Measurements from ENCODE around the gene TRDN. TPM values are rescaled to one million over a fixed set of nuclear protein-coding genes. Genes with fewer than 3 reads are reported as not detected.

TRDN gene
- total RNA-seq, 1 donor from 2014 or later, result not detected

DNA sequence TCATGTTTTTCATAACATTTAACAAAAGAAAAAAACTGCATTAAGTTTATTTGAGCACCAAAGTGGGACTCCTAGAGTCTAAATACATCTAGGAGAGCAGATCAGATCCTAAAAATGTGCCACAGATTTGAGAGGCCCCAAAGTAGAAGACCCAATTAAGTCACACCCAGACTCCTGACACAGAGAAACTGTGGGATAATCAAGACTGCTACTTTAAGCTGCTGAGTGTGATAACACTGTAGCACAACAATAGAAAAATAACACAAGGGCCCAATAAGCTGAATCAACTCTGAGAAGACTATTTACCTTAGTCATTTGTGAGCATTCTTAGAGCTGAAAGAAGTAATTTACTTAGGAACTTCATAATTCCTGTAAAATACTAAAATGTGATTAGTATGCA is 26.0 kb downstream of the TRDN start:
- TF ChIP-seq, protein P1, sequence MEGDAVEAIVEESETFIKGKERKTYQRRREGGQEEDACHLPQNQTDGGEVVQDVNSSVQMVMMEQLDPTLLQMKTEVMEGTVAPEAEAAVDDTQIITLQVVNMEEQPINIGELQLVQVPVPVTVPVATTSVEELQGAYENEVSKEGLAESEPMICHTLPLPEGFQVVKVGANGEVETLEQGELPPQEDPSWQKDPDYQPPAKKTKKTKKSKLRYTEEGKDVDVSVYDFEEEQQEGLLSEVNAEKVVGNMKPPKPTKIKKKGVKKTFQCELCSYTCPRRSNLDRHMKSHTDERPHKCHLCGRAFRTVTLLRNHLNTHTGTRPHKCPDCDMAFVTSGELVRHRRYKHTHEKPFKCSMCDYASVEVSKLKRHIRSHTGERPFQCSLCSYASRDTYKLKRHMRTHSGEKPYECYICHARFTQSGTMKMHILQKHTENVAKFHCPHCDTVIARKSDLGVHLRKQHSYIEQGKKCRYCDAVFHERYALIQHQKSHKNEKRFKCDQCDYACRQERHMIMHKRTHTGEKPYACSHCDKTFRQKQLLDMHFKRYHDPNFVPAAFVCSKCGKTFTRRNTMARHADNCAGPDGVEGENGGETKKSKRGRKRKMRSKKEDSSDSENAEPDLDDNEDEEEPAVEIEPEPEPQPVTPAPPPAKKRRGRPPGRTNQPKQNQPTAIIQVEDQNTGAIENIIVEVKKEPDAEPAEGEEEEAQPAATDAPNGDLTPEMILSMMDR (IDR thresholded peaks at IDR 0.05; ENCODE audit: insufficient read depth, low read length, poor library complexity, severe bottlenecking), result no peak
- no peak for DNase-seq (ENCODE audit: low read depth)
- no peaks in the 10 kb centered on the region for H3K36me3 ChIP-seq (ENCODE audit: control insufficient read depth, insufficient read depth, low read length)

DNA sequence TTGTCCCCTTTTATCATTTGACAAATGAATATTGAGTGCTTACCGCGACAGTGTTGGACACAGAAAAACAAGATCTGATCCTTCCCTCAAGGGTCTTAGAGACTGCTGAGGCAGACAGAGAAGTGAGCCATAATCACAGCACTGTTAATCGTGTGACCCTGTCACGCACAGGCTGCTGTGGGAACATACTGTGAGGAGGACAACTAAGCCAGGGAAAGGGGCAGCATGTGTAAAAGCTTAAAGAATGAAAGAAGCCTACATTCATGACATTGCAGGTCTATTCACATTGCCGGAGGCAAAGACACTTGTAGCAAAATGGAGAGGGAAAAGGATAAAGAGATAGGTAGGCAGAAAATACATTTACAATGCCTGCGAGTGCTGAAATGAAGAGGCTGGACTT is 32.7 kb downstream of the TRDN start:
- no peak for DNase-seq (ENCODE audit: low read depth)
- no peaks in the 10 kb centered on the region for H3K36me3 ChIP-seq (ENCODE audit: control insufficient read depth, insufficient read depth, low read length)
- TF ChIP-seq, protein P1 (IDR thresholded peaks at IDR 0.05; ENCODE audit: insufficient read depth, low read length, poor library complexity, severe bottlenecking), result no peak
- no peak overlapping the region for H3K4me3 ChIP-seq (ENCODE audit: low read depth, low read length)
- H3K27me3 ChIP-seq (ENCODE audit: control insufficient read depth, insufficient read depth, low read length), result no peaks in the 10 kb centered on the region

More for the DNA sequence above, 26.0 kb downstream of the TRDN start:
- Histone ChIP-seq H3K27me3 (ENCODE audit: control insufficient read depth, insufficient read depth, low read length) (no peaks in the 10 kb centered on the region), H3K4me3 (ENCODE audit: low read depth, low read length) (no peak overlapping the region)

DNA sequence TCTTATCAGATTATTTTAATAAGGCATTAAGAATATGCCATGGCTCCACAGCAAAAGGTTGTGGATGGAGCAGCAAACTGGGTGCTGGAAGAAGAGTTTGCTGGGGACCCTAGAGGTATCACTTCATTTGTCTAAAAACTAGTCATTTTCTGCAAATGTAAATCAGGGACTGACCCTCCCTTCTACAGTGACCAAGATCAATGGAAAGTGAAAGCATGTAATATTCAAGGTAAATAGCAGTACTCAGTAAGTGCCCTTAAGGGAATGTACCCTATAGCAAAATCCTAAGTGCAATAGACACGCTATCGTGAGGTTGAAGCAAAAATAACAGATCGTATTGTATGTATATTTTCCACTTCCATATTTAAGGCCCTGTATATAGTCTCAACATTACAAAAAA is 38.7 kb downstream of the TRDN start:
- Histone ChIP-seq H3K36me3 (ENCODE audit: control insufficient read depth, insufficient read depth, low read length) (no peaks in the 10 kb centered on the region), H3K27me3 (ENCODE audit: control insufficient read depth, insufficient read depth, low read length) (no peaks in the 10 kb centered on the region), H3K4me3 (ENCODE audit: low read depth, low read length) (no peak overlapping the region)
- TF ChIP-seq, protein P1 (IDR thresholded peaks at IDR 0.05; ENCODE audit: insufficient read depth, low read length, poor library complexity, severe bottlenecking), result no peak
- no peak for DNase-seq (ENCODE audit: low read depth)

DNA sequence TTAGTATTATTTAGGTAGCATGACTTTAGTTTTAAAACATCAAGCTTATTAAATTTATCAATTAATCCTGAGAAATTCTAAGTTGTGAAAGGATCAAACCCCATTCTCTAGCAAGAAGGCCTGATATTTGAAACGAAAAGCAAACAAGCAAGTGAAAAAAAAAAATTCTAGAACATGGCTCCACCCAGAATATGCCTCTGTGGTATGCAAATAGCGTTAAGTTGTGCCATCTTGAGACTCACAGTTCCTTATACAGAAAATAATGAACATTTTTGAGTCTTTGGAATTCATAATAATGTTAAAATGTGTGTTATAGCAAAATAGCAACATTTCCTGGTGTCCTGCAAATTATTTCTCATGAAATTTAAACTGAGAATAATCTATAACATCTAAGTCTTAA is 42.0 kb downstream of the TRDN start:
- TF ChIP-seq, protein P1 (IDR thresholded peaks at IDR 0.05; ENCODE audit: insufficient read depth, low read length, poor library complexity, severe bottlenecking), result no peak
- H3K36me3 ChIP-seq (ENCODE audit: control insufficient read depth, insufficient read depth, low read length), result no peaks in the 10 kb centered on the region
- DNase-seq (ENCODE audit: low read depth), result no peak
- H3K4me3 ChIP-seq (ENCODE audit: low read depth, low read length), result no peak overlapping the region
- no peaks in the 10 kb centered on the region for H3K27me3 ChIP-seq (ENCODE audit: control insufficient read depth, insufficient read depth, low read length)

DNA sequence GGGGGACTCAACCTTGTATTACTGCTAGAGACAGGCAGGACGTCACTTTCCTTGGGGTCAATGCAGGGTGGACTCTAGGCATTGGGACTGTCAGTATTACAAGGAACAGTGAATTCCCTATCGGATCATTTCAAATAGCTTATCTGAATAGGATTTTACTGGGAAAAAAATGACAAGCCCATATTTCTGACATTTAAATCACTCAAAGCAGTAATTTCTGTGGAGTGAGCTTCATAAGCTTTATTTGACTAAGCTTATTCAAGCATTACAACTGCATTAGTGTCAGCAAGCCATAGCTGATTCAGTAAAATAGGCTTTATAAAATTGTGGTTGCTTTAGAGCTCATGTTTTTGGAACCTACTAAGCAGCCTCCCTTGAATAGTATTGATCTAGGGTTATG is 44.3 kb downstream of the TRDN start:
- DNase-seq (ENCODE audit: low read depth), result no peak
- Histone ChIP-seq H3K4me3 (ENCODE audit: low read depth, low read length) (no peak overlapping the region), H3K27me3 (ENCODE audit: control insufficient read depth, insufficient read depth, low read length) (no peaks in the 10 kb centered on the region), H3K36me3 (ENCODE audit: control insufficient read depth, insufficient read depth, low read length) (no peaks in the 10 kb centered on the region)
- TF ChIP-seq, protein P1 (IDR thresholded peaks at IDR 0.05; ENCODE audit: insufficient read depth, low read length, poor library complexity, severe bottlenecking), result no peak

DNA sequence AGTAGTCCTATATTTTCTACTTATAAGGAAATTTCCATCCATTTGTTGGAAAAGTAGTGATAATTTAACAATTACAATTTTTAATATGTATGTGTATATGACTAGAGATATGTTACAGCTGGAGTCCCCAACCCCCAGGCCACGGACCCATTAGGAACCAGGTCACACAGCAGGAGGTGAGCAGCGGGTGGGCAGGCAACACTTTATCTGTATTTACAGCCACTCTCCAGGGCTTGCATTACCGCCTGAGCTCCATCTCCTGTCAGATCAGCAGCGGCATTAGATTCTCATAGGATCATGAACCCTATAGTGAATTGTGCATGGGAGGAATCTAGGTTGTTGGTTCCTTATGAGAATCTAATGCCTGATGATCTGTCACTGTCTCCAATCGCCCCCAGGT is 46.8 kb downstream of the TRDN start:
- no peak overlapping the region for H3K4me3 ChIP-seq (ENCODE audit: low read depth, low read length)
- DNase-seq (ENCODE audit: low read depth), result no peak

More for the DNA sequence above, 46.8 kb downstream of the TRDN start:
- no peaks in the 10 kb centered on the region for H3K36me3 ChIP-seq (ENCODE audit: control insufficient read depth, insufficient read depth, low read length)
- no peaks in the 10 kb centered on the region for H3K27me3 ChIP-seq (ENCODE audit: control insufficient read depth, insufficient read depth, low read length)
- TF ChIP-seq, protein P1 (IDR thresholded peaks at IDR 0.05; ENCODE audit: insufficient read depth, low read length, poor library complexity, severe bottlenecking), result no peak
